GM06990 (cell line): ENCODE measurements around the gene FAM131B.

Source experiments
- DNase-seq: peaks from one replicate; pipeline ENCODE4 v3.0.0-alpha.2; 2011; ENCODE audit not compliant: insufficient read length; ENCODE audit errors: extremely low read depth
- H3K27me3 ChIP-seq: replicated peaks from 2 replicates; pipeline ENCODE4 v1.6.0; 2011; ENCODE audit warnings: low read length; ENCODE audit not compliant: control insufficient read depth, insufficient read depth
- H3K36me3 ChIP-seq: 2 replicates; pipeline ENCODE4 v1.5.1; 2011; ENCODE audit warnings: low read length; ENCODE audit not compliant: control insufficient read depth, insufficient read depth
- H3K4me3 ChIP-seq: replicated peaks from 2 replicates; pipeline ENCODE4 v1.5.1; 2011; ENCODE audit warnings: low read depth, mild to moderate bottlenecking, control low read depth, low read length
- CTCF ChIP-seq: IDR thresholded peaks from 2 replicates; pipeline ENCODE4 v1.5.1; 2011; ENCODE audit warnings: low read length, control low read depth, mild to moderate bottlenecking, inconsistent platforms; ENCODE audit not compliant: insufficient read depth, poor library complexity, severe bottlenecking

Gene FAM131B

GRCh38 chr7:143373255-143373794 lies 10.8 kb upstream of the FAM131B start:
- no peak for TF ChIP-seq CTCF
- DNase-seq, result no peak
- Histone ChIP-seq H3K27me3 (no peaks in the 10 kb centered on the region), H3K36me3 (no peaks in the 10 kb centered on the region), H3K4me3 (no peak overlapping the region)

- Histone ChIP-seq H3K36me3 (no peaks in the 10 kb centered on the region), H3K4me3 (no peak overlapping the region), H3K27me3 (no peaks in the 10 kb centered on the region; the same call in 1 of the 2 replicates)
- TF ChIP-seq CTCF, result no peak
- no peak for DNase-seq
These were observed 9.6 kb upstream of the FAM131B start for GRCh38 chr7:143372070-143372469.

GRCh38 chr7:143369678-143370651 lies 7.5 kb upstream of the FAM131B start:
- Histone ChIP-seq H3K27me3 (no peaks in the 10 kb centered on the region; the same call in 1 of the 2 replicates), H3K36me3 (no peaks in the 10 kb centered on the region), H3K4me3 (no peak overlapping the region)
- no peak for DNase-seq
- no peak for TF ChIP-seq CTCF

GRCh38 chr7:143368387-143368786 lies 5.9 kb upstream of the FAM131B start:
- Histone ChIP-seq H3K4me3 (no peak overlapping the region), H3K27me3 (peaks cover 2% of the 10 kb centered on the region), H3K36me3 (no peaks in the 10 kb centered on the region)
- DNase-seq, result no peak
- no peak for TF ChIP-seq CTCF

GRCh38 chr7:143367972-143368371 lies 5.5 kb upstream of the FAM131B start:
- TF ChIP-seq CTCF, result no peak
- Histone ChIP-seq H3K4me3 (no peak overlapping the region), H3K36me3 (no peaks in the 10 kb centered on the region), H3K27me3 (peaks cover 3% of the 10 kb centered on the region)
- DNase-seq, result no peak
